Mucosa of rectum (tissue), 2 donors: Measurements from ENCODE around the gene ZNF415.
"Not testable (repeated sequence)": the region's sequence is repeated elsewhere in the genome, so short reads cannot be mapped to it uniquely, and the experiment has no call there.

Experiments
- H3K27ac ChIP-seq, 2 donors: one replicate each; pipeline ENCODE4 v1.7.0; 2013; ENCODE audit warnings: inconsistent platforms in 2 of 2, low read depth in 2 of 2, low read length in 2 of 2
- H3K27me3 ChIP-seq, 2 donors: one replicate each; pipeline ENCODE4 v1.7.0; 2013; ENCODE audit warnings: low read length in 2 of 2; ENCODE audit not compliant: control insufficient read depth in 2 of 2, insufficient read depth in 2 of 2
- H3K36me3 ChIP-seq, 2 donors: one replicate each; pipeline ENCODE4 v1.7.0; 2013; ENCODE audit warnings: low read length in 2 of 2; ENCODE audit not compliant: control insufficient read depth in 2 of 2, insufficient read depth in 2 of 2
- H3K4me1 ChIP-seq, 2 donors: one replicate each; pipeline ENCODE4 v1.7.0; 2013; ENCODE audit warnings: low read length in 2 of 2, mild to moderate bottlenecking in 1 of 2; ENCODE audit not compliant: control insufficient read depth in 2 of 2, insufficient read depth in 2 of 2
- H3K4me3 ChIP-seq, 2 donors: one replicate each; pipeline ENCODE4 v1.7.0; 2013; ENCODE audit warnings: low read length in 2 of 2
- H3K9ac ChIP-seq, 2 donors: one replicate each; pipeline ENCODE4 v1.7.0; 2013; ENCODE audit warnings: low read length in 2 of 2, low read depth in 1 of 2, mild to moderate bottlenecking in 1 of 2
- H3K9me3 ChIP-seq, 2 donors: one replicate each; pipeline ENCODE4 v1.7.0; 2013; ENCODE audit warnings: low read length in 2 of 2; ENCODE audit not compliant: control insufficient read depth in 2 of 2
- donor health status: healthy.
- donor health status: Normal muscosa, but diverticular disease.

ZNF415 gene

GRCh38 chr19:53147645-53148044 lies 14.9 kb upstream of the ZNF415 start:
- H3K9me3 ChIP-seq, result peaks cover 26 to 41% of the 10 kb centered on the region in 2 donors
- no peak overlapping the region for H3K9ac ChIP-seq
- no peaks in the 10 kb centered on the region for H3K4me1 ChIP-seq
- peaks cover 30 to 36% of the 10 kb centered on the region in 2 donors for H3K36me3 ChIP-seq
- no peak overlapping the region for H3K4me3 ChIP-seq
- H3K27ac ChIP-seq, result no peak overlapping the region
- H3K27me3 ChIP-seq, result no peaks in the 10 kb centered on the region

GRCh38 chr19:53140351-53140750 lies 7.6 kb upstream of the ZNF415 start:
- H3K9me3 ChIP-seq, result peaks cover 41 to 48% of the 10 kb centered on the region in 2 donors
- H3K4me1 ChIP-seq, result no peaks in the 10 kb centered on the region
- H3K4me3 ChIP-seq, result no peak overlapping the region
- no peak overlapping the region for H3K9ac ChIP-seq
- H3K36me3 ChIP-seq, result peaks cover 20 to 21% of the 10 kb centered on the region in 2 donors
- H3K27ac ChIP-seq, result no peak overlapping the region
- H3K27me3 ChIP-seq, result no peaks in the 10 kb centered on the region

GRCh38 chr19:53136432-53136831 lies 3.7 kb upstream of the ZNF415 start:
- peaks cover 0 to 4% of the 10 kb centered on the region in 2 donors for H3K4me1 ChIP-seq
- no peak overlapping the region for H3K9ac ChIP-seq
- peaks cover 0 to 3% of the 10 kb centered on the region in 2 donors for H3K36me3 ChIP-seq
- no peaks in the 10 kb centered on the region for H3K27me3 ChIP-seq
- no peak overlapping the region for H3K4me3 ChIP-seq
- peaks cover 21 to 29% of the 10 kb centered on the region in 2 donors for H3K9me3 ChIP-seq
- H3K27ac ChIP-seq, result no peak overlapping the region

GRCh38 chr19:53131727-53132126 lies 983 bp downstream of the ZNF415 start:
- H3K4me1 ChIP-seq, result peaks cover 0 to 4% of the 10 kb centered on the region in 2 donors
- H3K9me3 ChIP-seq, result no peaks in the 10 kb centered on the region
- H3K4me3 ChIP-seq, result peak overlapping the region; percentile 88 to 91
- H3K27ac ChIP-seq, result no peak overlapping the region
- H3K27me3 ChIP-seq, result no peaks in the 10 kb centered on the region
- H3K36me3 ChIP-seq, result no peaks in the 10 kb centered on the region
- H3K9ac ChIP-seq, result peak overlapping the region; percentile 80 to 87

- Histone ChIP-seq H3K4me3 (no peak overlapping the region), H3K27ac (no peak overlapping the region), H3K27me3 (no peaks in the 10 kb centered on the region), H3K4me1 (peaks cover 0 to 4% of the 10 kb centered on the region in 2 donors), H3K9me3 (no peaks in the 10 kb centered on the region), H3K36me3 (no peaks in the 10 kb centered on the region), H3K9ac (no peak overlapping the region)
These were observed 1.6 kb downstream of the ZNF415 start for GRCh38 chr19:53131085-53131590.

- H3K9ac ChIP-seq, result no peak overlapping the region
- no peaks in the 10 kb centered on the region for H3K27me3 ChIP-seq
- H3K9me3 ChIP-seq, result no peaks in the 10 kb centered on the region
- no peak overlapping the region for H3K4me3 ChIP-seq
- H3K4me1 ChIP-seq, result peaks cover 0 to 4% of the 10 kb centered on the region in 2 donors
- H3K36me3 ChIP-seq, result no peaks in the 10 kb centered on the region
- H3K27ac ChIP-seq, result no peak overlapping the region
These were observed 2.2 kb downstream of the ZNF415 start for GRCh38 chr19:53130506-53130905.

GRCh38 chr19:53126733-53127526 lies 5.8 kb downstream of the ZNF415 start:
- H3K9me3 ChIP-seq, H3K27ac ChIP-seq, H3K36me3 ChIP-seq, H3K27me3 ChIP-seq, H3K9ac ChIP-seq, H3K4me1 ChIP-seq, H3K4me3 ChIP-seq: not testable (repeated sequence)

- peaks cover 0 to 2% of the 10 kb centered on the region in 2 donors for H3K9me3 ChIP-seq
- no peak overlapping the region for H3K27ac ChIP-seq
- H3K36me3 ChIP-seq, result peaks cover 0 to 6% of the 10 kb centered on the region in 2 donors
- no peaks in the 10 kb centered on the region for H3K4me1 ChIP-seq
- no peaks in the 10 kb centered on the region for H3K27me3 ChIP-seq
- H3K9ac ChIP-seq, result no peak overlapping the region
- no peak overlapping the region for H3K4me3 ChIP-seq
These were observed 9.3 kb downstream of the ZNF415 start for GRCh38 chr19:53123400-53123799.

GRCh38 chr19:53112286-53112685 lies 20.4 kb downstream of the ZNF415 start:
- Histone ChIP-seq H3K9me3 (peaks cover 12 to 18% of the 10 kb centered on the region in 2 donors), H3K27ac (no peak overlapping the region), H3K4me3 (no peak overlapping the region), H3K36me3 (peaks cover 36 to 38% of the 10 kb centered on the region in 2 donors), H3K9ac (no peak overlapping the region), H3K27me3 (no peaks in the 10 kb centered on the region), H3K4me1 (no peaks in the 10 kb centered on the region)

GRCh38 chr19:53109527-53109926 lies 23.2 kb downstream of the ZNF415 start:
- no peak overlapping the region for H3K27ac ChIP-seq
- H3K4me1 ChIP-seq, result no peaks in the 10 kb centered on the region
- no peak overlapping the region for H3K4me3 ChIP-seq
- H3K9ac ChIP-seq, result no peak overlapping the region
- H3K36me3 ChIP-seq, result peaks cover 24 to 26% of the 10 kb centered on the region in 2 donors
- peaks cover 7 to 18% of the 10 kb centered on the region in 2 donors for H3K9me3 ChIP-seq
- H3K27me3 ChIP-seq, result no peaks in the 10 kb centered on the region
